ENCODE measurements around the gene FAM131B. TPM values are rescaled to one million over a fixed set of nuclear protein-coding genes. Genes with fewer than 3 reads are reported as not detected.

FAM131B gene
- total and polyA plus RNA-seq, 9 of the 15 experiments (the other 6 are each of a cell fraction or from before 2014, with no cell fraction given), result 0.03 to 0.04 TPM; not detected in 7

DNA sequence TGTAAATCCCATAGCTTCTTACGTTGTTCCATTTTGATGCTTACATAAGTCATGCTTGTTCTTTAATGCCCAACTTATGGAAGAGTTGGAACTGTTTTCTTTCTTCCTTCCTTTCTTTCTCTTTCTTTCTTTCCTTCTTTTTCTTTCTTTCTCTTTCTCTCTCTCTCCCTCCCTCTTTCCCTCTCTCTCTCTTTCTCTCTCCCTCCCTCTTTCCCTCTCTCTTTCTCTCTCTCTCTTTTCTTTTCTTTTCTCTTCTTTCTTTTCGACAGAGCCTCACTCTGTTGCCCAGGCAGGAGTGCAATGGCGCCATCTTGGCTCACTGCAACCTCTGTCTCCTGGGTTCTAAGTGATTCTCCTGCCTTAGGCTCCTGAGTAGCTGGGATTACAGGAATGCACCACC lies 18.9 kb downstream of the FAM131B start:
- Histone ChIP-seq H4K20me1 (replicated peaks; ENCODE audit: control insufficient read depth, insufficient read depth, low read length) (no peaks in the 10 kb centered on the region), H3K4me1 (replicated peaks in 1 of 2; ENCODE audit: control insufficient read depth in 2 of 2, insufficient read depth in 2 of 2, low read length in 2 of 2) (peaks cover 0 to 7% of the 10 kb centered on the region in 2 experiments; a peak in 2 of 5 replicates), H3K27me3 (ENCODE audit: control insufficient read depth in 2 of 2, insufficient read depth in 2 of 2, low read length in 2 of 2) (peaks cover 28 to 36% of the 10 kb centered on the region in 2 experiments), H3K36me3 (ENCODE audit: control insufficient read depth, insufficient read depth, low read length) (no peaks in the 10 kb centered on the region), H3K27ac (ENCODE audit: extremely low read depth, low read depth, low read length) (no peak overlapping the region), H3K9me3 (replicated peaks; ENCODE audit: control insufficient read depth, insufficient read depth, low read depth, low read length) (no peaks in the 10 kb centered on the region), H3K9me1 (ENCODE audit: control insufficient read depth, insufficient read depth, low read length) (no peaks in the 10 kb centered on the region), H3K79me2 (ENCODE audit: control insufficient read depth, insufficient read depth, low read length) (no peaks in the 10 kb centered on the region), H3K9ac (ENCODE audit: insufficient read depth in 1 of 2, low read depth in 2 of 2, low read length in 2 of 2) (no peak overlapping the region), H3K4me3 (no peak overlapping the region), H2AFZ (ENCODE audit: low read depth, low read length) (no peak overlapping the region), H3K4me2 (ENCODE audit: insufficient read depth, low read length) (no peak overlapping the region)
- TF ChIP-seq, protein P1, sequence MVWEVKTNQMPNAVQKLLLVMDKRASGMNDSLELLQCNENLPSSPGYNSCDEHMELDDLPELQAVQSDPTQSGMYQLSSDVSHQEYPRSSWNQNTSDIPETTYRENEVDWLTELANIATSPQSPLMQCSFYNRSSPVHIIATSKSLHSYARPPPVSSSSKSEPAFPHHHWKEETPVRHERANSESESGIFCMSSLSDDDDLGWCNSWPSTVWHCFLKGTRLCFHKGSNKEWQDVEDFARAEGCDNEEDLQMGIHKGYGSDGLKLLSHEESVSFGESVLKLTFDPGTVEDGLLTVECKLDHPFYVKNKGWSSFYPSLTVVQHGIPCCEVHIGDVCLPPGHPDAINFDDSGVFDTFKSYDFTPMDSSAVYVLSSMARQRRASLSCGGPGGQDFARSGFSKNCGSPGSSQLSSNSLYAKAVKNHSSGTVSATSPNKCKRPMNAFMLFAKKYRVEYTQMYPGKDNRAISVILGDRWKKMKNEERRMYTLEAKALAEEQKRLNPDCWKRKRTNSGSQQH (CRISPR knock-in tag; IDR thresholded peaks at IDR 0.05), result 0 out of 2 replicates have a peak, but pooled peaks have one; percentile 36
- TF ChIP-seq OTX1 (CRISPR knock-in tag; IDR thresholded peaks at IDR 0.05), result peak; percentile 38; the same call in 1 of the 2 replicates
- TF ChIP-seq SNIP1 (IDR thresholded peaks at IDR 0.05; ENCODE audit: low read depth), result 0 out of 2 replicates have a peak, but pooled peaks have one; percentile 43
- TF ChIP-seq PHF21A (IDR thresholded peaks at IDR 0.05; ENCODE audit: borderline replicate concordance, low read depth), result 0 out of 2 replicates have a peak, but pooled peaks have one; percentile 15
- no peak for TF ChIP-seq RBM39 (optimal IDR thresholded peaks at IDR 0.05; ENCODE audit: low read depth, low read length)
- TF ChIP-seq, protein P2, sequence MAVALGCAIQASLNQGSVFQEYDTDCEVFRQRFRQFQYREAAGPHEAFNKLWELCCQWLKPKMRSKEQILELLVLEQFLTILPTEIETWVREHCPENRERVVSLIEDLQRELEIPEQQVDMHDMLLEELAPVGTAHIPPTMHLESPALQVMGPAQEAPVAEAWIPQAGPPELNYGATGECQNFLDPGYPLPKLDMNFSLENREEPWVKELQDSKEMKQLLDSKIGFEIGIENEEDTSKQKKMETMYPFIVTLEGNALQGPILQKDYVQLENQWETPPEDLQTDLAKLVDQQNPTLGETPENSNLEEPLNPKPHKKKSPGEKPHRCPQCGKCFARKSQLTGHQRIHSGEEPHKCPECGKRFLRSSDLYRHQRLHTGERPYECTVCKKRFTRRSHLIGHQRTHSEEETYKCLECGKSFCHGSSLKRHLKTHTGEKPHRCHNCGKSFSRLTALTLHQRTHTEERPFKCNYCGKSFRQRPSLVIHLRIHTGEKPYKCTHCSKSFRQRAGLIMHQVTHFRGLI (CRISPR knock-in tag; IDR thresholded peaks at IDR 0.05), result no peak
- TF ChIP-seq, protein P3, sequence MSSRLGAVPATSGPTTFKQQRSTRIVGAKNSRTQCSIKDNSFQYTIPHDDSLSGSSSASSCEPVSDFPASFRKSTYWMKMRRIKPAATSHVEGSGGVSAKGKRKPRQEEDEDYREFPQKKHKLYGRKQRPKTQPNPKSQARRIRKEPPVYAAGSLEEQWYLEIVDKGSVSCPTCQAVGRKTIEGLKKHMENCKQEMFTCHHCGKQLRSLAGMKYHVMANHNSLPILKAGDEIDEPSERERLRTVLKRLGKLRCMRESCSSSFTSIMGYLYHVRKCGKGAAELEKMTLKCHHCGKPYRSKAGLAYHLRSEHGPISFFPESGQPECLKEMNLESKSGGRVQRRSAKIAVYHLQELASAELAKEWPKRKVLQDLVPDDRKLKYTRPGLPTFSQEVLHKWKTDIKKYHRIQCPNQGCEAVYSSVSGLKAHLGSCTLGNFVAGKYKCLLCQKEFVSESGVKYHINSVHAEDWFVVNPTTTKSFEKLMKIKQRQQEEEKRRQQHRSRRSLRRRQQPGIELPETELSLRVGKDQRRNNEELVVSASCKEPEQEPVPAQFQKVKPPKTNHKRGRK (tag; IDR thresholded peaks at IDR 0.05), result peak; percentile 95
- TF ChIP-seq RBM17 (IDR thresholded peaks at IDR 0.05; ENCODE audit: borderline replicate concordance, low read depth, low read length), result no peak
- TF ChIP-seq TRIM24 (IDR thresholded peaks at IDR 0.05), result 0 out of 4 replicates have a peak, but pooled peaks of 1 of the 2 experiments have one; percentile 22
- TF ChIP-seq, protein P4, sequence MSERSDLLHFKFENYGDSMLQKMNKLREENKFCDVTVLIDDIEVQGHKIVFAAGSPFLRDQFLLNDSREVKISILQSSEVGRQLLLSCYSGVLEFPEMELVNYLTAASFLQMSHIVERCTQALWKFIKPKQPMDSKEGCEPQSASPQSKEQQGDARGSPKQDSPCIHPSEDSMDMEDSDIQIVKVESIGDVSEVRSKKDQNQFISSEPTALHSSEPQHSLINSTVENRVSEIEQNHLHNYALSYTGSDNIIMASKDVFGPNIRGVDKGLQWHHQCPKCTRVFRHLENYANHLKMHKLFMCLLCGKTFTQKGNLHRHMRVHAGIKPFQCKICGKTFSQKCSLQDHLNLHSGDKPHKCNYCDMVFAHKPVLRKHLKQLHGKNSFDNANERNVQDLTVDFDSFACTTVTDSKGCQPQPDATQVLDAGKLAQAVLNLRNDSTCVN (CRISPR knock-in tag; IDR thresholded peaks at IDR 0.05), result 0 out of 2 replicates have a peak, but pooled peaks have one; percentile 71
- TF ChIP-seq YY1 (IDR thresholded peaks at IDR 0.05; ENCODE audit: borderline replicate concordance in 1 of 3, control insufficient read depth in 1 of 3, extremely low read depth in 1 of 3, insufficient read depth in 3 of 3, insufficient read length in 1 of 3, insufficient replicate concordance in 2 of 3, low read depth in 1 of 3, low read length in 2 of 3), result peak in 1 of 3 experiments; percentile 35
- TF ChIP-seq YBX1 (IDR thresholded peaks at IDR 0.05), result 0 out of 2 replicates have a peak, but pooled peaks have one; percentile 60
- WGBS (ENCODE audit: insufficient coverage, low coverage, missing lambda C conversion rate), result 3% methylated on average over 3 of the region's 3 CpGs
- in situ Hi-C loops (cut with MboI) (no loop called here), intact Hi-C loops (cut with micrococcal nuclease) (no loop called here)
- FAIRE-seq (no peak), ATAC-seq (no peak), DNase-seq (ENCODE audit: extremely low read depth in 1 of 4, low spot score in 3 of 4) (no peak)
- CTCF ChIA-PET (ENCODE audit: low intra/inter-chr PET ratio), result no interaction called here
- BruUV-seq (replicated peaks), result no TSS peak
- POLR2A ChIA-PET, result interaction anchor here (0.9 kb wide), 1 partner anchor 109 kb away, joined by 3 read pairs; no protein-coding TSS in a partner anchor
